ENCODE results near the gene PSTPIP1.

PSTPIP1 gene

DNA sequence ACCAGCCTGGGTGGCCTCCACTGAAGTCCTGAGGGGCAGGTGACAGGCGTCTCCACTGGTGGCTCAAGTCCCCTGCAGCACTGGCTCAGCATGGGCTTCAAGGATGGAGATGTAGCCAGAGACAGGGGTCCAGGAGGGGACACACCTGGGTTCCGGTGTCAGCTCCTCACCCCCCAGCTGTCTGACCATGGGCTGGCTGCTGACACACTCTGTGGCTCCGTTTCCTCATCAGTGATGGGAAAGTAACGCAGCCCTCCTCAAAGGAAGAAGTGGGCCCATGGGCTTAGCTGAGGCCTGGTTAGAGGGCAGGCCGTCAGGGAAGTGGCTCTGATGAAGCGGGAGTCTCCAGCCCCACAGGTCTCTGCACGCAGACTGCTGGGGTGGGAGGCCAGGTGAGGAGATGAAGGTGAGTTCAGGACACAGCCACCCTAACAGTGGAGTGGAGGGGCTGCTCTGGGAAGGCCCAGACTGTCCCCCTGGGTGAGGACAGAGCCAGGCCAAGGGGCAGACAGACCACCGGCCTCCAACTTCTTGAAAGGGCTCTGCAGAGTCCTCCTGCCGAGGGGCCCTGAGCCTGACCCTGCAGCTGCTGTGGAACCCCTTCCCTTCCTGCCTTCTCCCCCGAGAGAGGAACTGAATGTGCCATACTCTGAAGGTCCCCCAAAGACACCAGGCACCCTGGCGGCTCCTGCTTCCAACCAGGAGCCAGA, 24.0 kb downstream of the PSTPIP1 start:
- no peak for DNase-seq (ENCODE audit: low read depth, low spot score)

DNA sequence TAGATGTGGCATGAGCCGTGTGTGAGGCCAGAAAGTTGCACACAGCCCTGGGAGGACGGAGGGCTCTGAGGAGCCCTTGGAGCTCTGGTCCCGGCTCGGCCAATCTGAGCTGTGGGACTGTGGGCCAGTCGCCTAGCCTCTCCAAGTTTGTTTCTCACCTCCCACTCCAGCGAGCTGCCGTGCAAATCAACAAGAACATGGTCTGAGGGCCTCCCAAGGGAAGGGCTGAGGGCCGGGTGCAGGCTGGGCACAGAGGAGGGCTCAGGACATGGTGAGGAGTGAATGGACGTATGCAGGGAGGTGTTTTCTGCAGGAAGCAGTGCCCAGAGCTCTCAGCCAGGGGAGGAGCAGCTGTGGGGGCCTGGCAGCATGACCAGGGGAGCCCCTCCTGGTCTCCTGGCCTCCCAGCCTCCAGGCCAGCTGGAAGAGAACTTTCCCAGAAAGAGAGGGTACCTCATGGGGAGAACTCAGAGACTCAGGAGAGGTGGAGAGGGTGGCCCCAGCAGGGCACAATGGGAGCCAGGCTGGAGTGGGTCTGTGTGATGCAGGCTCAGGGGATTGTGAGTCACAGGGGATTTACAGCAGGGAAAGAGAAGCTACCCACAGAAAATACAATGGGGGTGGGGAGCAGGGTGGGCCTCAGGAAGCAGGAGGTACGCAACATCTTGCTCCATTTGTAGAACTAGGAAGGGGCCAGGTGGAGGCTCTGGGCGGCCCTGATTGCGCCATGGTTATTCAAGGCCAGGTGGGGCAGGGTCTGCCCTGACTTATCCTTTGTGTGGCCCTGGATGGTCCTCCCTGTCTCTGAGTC, 24.8 kb downstream of the PSTPIP1 start:
- no peak for DNase-seq (ENCODE audit: low read depth, low spot score)

- DNase-seq (ENCODE audit: low read depth, low spot score), result no peak
Measured at GRCh38 chr15:77020348-77021087, 25.6 kb downstream of the PSTPIP1 start.

DNA sequence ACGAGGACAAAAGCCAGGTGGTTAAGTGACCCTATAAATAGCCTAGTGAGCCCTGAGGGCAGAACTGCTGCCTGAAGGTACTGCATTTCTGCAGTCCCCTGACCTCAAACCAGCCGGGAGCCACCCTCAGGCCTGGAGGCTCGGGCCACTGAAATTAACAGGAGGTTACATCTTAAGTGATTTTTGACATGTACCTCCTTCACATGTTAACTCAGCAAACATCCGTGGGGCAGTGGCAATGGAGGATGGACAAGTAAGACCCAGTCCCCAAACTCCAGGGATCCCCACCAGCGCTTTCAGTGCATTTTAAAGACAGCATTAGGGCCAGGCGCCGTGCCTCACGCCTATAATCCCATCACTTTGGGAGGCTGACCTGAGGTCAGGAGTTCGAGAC, 26.2 kb downstream of the PSTPIP1 start:
- no peak for DNase-seq (ENCODE audit: low read depth, low spot score)

DNA sequence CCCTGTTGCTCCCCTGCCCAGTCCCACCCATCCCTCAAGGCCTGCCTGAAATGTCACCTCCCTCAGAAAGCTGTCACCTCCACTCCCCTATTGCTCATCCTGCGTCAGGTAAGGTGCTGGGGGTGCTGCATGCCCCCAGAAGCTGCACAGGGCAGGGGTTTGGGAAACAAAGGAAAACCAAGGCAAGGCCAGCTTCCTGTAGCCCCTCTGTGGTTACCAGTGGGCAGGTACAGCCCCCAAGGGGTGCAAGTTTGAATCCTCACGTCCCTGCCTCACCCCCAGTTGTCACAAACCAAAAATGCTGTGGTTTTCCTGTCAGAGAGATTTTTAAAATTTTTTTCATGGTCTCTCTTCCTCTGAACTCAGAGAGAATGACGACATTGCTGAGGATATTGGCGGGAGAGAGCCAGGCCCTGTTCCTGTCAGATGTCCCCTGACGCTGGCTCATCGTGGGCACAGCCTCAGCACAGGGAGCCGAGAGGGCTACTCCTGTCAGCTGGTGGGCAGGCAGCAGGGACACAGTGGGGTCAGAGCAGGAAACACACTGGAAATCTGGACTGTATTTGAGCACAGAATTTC, 27.0 kb downstream of the PSTPIP1 start:
- DNase-seq (ENCODE audit: low read depth, low spot score), result no peak

- DNase-seq (ENCODE audit: low read depth, low spot score), result no peak
Measured at GRCh38 chr15:77022646-77023575, 28.0 kb downstream of the PSTPIP1 start.

DNA sequence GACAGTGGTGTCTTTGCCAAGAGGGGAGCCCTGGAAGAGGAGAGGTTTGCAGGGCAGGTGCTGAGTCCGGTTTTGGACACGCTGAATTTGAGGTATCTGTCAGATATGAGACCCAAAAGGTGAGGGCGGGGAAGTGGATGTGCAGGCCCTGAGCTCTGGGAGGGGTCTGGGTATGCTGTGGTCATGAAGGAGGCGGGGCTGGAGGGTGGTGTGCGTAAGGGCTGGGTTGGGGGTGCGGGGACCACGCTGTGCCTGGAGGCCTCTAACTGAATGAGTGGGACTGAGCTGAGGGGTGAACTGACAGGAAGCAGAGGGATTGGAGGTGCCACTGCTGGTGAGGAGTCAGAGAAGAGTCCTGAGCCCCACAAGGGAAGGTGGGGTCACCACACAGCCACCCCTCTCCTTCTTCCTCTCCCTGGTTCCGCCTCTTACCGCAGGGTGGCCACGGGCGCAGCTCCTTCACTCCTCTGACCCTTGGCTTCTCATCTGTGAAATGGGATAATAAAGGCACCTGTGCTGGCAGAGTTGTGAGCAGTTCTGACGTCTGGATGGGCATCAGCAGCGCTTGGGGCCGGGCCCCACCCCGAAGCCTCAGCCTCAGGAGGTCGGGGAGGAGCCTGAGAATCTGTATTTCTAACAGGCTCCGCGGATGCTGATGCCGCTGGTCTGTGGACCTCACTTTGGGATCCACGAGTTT, 28.8 kb downstream of the PSTPIP1 start:
- DNase-seq (ENCODE audit: low read depth, low spot score), result no peak

DNA sequence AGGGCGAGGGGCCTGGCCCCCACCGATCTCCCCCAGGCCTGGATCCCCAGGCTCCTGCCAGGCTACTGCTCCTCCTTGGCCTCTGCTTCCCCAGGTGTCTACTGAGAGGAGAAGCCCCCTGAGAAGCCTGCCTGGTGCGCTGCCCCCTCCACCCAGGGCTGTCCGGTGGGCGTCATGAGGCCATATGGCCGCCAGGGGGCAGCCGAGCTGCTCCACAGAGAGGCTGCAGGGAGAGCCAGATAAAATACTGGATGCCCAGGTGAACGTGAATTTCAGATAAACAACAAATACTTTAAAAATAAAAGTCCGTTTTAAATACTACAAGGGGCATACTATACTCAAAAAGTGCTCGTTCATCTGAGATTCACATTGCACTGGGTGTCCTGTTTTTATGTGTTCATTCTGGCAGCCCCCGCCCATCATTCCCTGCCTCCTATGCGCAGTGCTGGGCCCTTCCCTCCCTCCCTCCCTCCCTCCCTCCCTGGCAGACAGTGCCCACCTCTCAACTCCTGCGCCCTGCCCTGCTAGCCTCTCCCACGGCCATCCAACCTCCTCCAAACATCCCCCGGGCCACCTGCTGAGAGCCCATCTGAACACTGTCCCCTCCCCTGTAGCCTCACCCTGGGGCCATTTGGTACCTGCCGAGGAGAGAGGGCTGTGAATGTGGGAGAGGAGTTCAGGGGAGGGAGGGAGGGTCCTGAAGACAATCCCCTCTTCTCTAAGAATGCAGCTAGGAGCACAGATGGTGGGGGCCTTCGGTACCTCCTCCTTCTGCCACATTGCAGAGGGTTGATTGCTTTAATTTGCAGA, 29.6 kb downstream of the PSTPIP1 start:
- peak; percentile 15 for DNase-seq (ENCODE audit: low read depth, low spot score)

- DNase-seq (ENCODE audit: low read depth, low spot score), result no peak
Measured at GRCh38 chr15:77025083-77025901, 30.4 kb downstream of the PSTPIP1 start.

DNA sequence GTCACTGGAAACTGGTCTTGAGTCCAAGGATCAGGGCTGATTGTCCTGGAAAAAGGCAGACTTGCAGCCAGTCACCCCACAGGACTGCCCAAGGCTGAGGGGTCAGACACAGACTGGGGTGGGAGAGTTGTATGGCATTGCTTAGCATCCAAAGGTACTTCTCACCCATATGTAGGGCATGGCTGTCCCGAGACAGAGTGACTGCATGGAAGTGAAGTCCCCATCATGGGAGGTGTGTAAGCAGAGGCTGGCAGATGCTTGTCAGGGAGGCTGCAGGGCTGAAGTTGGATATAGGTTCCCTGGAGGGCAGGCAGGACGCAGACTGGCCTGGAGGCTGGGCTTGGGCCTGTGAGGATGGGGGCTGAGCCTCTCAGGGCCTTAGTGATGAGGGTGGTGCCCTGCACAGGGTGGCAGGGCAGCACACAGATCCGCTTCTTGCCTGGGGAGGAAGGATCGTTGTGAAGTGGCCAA, 31.1 kb downstream of the PSTPIP1 start:
- DNase-seq (ENCODE audit: low read depth, low spot score), result no peak

DNA sequence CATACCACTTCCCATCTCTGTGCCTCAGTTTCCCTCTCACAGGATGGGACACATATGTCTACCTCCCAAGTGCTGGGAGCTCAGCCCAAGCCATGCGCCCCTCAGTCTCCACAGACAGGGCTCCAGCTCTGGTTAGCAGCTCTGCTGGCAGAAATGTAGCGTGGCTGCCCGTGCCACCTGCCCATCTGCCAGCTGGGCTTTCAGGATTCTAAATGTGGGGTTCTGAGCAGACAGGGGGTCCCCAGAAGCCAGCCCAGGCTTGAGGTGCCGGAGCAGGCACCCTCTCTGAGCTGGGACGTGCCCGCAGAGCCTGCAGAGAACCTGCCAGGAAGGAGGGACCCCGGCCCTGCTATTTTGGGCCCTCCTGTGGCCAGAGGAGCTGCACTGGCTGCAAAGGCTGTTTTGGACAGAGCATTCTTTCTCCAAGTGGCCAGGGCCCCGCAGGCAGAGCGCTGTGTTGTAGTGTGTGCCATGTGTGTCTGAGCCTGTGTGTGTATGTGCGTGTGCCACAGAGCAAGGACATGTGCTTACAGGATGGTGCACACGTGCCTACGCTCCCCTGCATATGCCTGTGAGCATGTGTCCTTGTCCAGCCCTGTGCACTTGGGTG, 31.7 kb downstream of the PSTPIP1 start:
- no peak for DNase-seq (ENCODE audit: low read depth, low spot score)

- no peak for DNase-seq (ENCODE audit: low read depth, low spot score)
Measured at GRCh38 chr15:77027111-77027696, 32.3 kb downstream of the PSTPIP1 start.

- DNase-seq (ENCODE audit: low read depth, low spot score), result no peak
Measured at GRCh38 chr15:77027697-77028450, 32.9 kb downstream of the PSTPIP1 start.

GRCh38 chr15:77028451-77029165, 33.7 kb downstream of the PSTPIP1 start:
- no peak for DNase-seq (ENCODE audit: low read depth, low spot score)

DNA sequence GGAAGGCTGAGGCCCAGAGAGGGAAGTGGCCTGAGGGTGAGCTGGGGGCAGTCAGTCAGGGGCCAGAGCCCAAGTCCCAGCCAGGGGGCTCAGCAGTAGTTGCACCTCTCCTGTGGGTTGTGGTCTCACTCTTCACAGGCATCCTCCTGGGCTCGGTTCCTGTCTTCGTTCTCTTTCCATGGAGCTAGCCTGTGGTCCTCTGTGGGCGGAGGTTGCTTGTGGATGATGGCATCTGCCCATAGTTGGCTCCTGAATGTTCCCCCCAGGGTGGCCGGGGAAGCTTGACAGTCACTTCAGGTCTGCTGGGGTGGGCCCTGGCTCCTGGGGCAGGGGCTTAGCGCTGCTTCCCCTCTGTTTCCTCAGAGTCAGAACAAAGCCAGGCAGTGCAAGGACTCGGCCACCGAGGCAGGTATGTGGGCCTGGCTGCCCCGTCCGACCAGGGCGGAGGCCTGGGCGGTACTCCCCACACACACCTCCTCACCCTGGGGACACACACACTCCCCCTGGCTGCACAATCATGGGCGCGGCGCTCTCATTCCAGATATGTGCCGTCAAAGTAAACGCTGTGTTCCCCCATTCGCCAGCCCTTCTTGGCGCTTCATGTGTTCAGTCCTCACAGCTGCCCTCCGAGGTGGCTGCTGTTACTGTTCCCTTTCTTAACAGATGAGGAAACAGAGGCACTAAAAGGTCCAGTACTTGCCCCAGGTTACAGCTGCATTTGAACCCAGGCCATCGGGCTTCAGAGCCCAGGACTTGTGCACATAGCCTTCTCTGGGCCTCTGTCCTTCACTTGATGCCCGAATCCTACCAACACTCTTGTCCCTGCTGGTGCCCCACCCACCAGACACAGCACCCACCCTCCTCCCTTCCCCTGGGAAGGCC, 34.5 kb downstream of the PSTPIP1 start:
- DNase-seq (ENCODE audit: low read depth, low spot score), result no peak

Data from smooth muscle cell of the brain vasculature (primary cell).